HEK293T (cell line): Measurements from ENCODE around the gene RBP3.

Experiments used
- HDGF ChIP-seq: fragments of 450-650 bp; IDR thresholded peaks from 2 replicates; pipeline ENCODE4 v1.6.1; 2017; ENCODE audit warnings: antibody characterized with exemption, borderline replicate concordance
- TF ChIP-seq, protein P1 (sequence below): fragments of 450-650 bp; IDR thresholded peaks from 2 replicates; pipeline ENCODE4 v1.6.1; 2016

DNA sequence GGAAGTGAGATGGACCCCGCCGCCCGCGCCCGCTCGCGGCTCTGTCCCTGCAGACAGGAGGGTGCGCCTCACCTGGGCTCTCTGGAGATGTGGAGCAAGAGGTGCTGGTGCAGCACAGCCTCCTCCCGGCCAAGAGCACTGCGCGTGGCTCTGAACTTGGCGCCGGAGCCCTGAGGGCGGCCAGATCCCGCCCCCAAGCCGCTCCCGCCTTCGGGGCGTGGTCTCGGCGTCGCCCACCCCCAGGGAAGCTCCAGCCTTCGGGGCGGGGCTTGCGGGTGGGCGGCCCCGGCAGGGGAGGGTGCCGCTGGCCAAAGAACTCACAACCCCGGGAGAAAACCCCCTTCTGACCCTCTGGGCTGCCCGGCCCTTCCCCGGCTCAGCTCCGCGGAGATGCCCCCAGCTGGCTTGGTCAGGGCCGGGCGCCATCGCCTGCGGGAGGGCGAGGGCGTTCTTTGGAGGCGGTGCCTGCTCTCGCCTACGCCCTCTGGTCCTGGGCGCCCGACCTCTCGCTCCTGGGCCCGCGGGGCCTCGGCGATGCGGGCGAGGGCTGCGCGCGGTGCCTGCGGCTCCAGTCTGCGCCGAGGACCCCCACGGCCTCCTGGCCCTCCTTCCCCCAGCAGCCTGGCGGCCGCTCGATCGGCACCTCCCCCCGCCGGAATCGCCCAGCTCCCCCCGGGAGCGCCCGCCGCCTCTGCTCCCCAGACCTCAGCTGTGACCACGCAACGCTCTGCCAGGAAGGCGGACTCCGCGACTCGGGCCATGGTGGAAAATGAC is 36.2 kb downstream of the RBP3 start, which contains the start of gene ZNF488:
- TF ChIP-seq, protein P1, sequence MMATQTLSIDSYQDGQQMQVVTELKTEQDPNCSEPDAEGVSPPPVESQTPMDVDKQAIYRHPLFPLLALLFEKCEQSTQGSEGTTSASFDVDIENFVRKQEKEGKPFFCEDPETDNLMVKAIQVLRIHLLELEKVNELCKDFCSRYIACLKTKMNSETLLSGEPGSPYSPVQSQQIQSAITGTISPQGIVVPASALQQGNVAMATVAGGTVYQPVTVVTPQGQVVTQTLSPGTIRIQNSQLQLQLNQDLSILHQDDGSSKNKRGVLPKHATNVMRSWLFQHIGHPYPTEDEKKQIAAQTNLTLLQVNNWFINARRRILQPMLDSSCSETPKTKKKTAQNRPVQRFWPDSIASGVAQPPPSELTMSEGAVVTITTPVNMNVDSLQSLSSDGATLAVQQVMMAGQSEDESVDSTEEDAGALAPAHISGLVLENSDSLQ, result no peak
- no peak for TF ChIP-seq HDGF
